ENCODE results near the gene NR2C2.

NR2C2 gene

GRCh38 chr3:14935592-14936345 is 11.6 kb upstream of the NR2C2 start:
- no peak overlapping the region for H2AFZ ChIP-seq (ENCODE audit: low read length)
- H2BK15ac ChIP-seq (ENCODE audit: low read length) = no peak overlapping the region
- no peak overlapping the region for H3K4me3 ChIP-seq (ENCODE audit: low read length in 2 of 2)
- H2BK5ac ChIP-seq (ENCODE audit: low read length) = no peak overlapping the region
- H3K9ac ChIP-seq (ENCODE audit: low read depth, low read length, poor library complexity) = no peak overlapping the region
- H3K14ac ChIP-seq (ENCODE audit: low read length) = no peak overlapping the region
- no peak overlapping the region for H4K91ac ChIP-seq (ENCODE audit: low read depth, low read length, poor library complexity)
- no peak for DNase-seq (ENCODE audit: low spot score)
- no peak overlapping the region for H2AK5ac ChIP-seq (ENCODE audit: low read depth, low read length)
- H3K4me2 ChIP-seq (ENCODE audit: insufficient read depth, low read length, poor library complexity, severe bottlenecking) = no peak overlapping the region
- no peak overlapping the region for H2BK120ac ChIP-seq (ENCODE audit: low read depth, low read length)
- H3K18ac ChIP-seq (ENCODE audit: low read length) = no peak overlapping the region
- H3K4ac ChIP-seq (ENCODE audit: low read length) = no peak overlapping the region
- no peak overlapping the region for H4K8ac ChIP-seq (ENCODE audit: low read depth, low read length)
- H3K79me1 ChIP-seq (ENCODE audit: low read depth, low read length) = no peaks in the 10 kb centered on the region
- no peak overlapping the region for H3K27ac ChIP-seq (replicated peaks; ENCODE audit: low read length)
- no peaks in the 10 kb centered on the region for H3K9me3 ChIP-seq (replicated peaks in 1 of 2; ENCODE audit: control insufficient read depth in 2 of 2, insufficient read depth in 1 of 2, low read depth in 1 of 2, low read length in 2 of 2)
- no CpG with 5 or more reads among the region's 6 CpGs for WGBS, 2 donors (ENCODE audit: extremely low coverage in 2 of 2, insufficient read length in 2 of 2, insufficient replicate concordance in 1 of 2)
- H3K36me3 ChIP-seq (replicated peaks in 1 of 2; ENCODE audit: control insufficient read depth in 2 of 2, insufficient read depth in 2 of 2, low read length in 2 of 2) = no peaks in the 10 kb centered on the region
- H2BK12ac ChIP-seq (ENCODE audit: low read length) = no peak overlapping the region
- H3K23ac ChIP-seq (ENCODE audit: low read depth, low read length, poor library complexity) = no peak overlapping the region
- no peaks in the 10 kb centered on the region for H3K4me1 ChIP-seq (ENCODE audit: control insufficient read depth in 2 of 2, insufficient read depth in 1 of 2, low read depth in 1 of 2, low read length in 2 of 2)
- no peaks in the 10 kb centered on the region for H3K27me3 ChIP-seq (ENCODE audit: control insufficient read depth in 3 of 3, insufficient read depth in 3 of 3, low read depth in 1 of 3, low read length in 3 of 3)

GRCh38 chr3:14938954-14939353 is 8.4 kb upstream of the NR2C2 start:
- H3K36me3 ChIP-seq (replicated peaks in 1 of 2; ENCODE audit: control insufficient read depth in 2 of 2, insufficient read depth in 2 of 2, low read length in 2 of 2) = peaks cover 4 to 19% of the 10 kb centered on the region in 2 donors
- no peak overlapping the region for H3K18ac ChIP-seq (ENCODE audit: low read length)
- H3K4ac ChIP-seq (ENCODE audit: low read length) = no peak overlapping the region
- DNase-seq (ENCODE audit: low spot score) = no peak
- no peak overlapping the region for H4K91ac ChIP-seq (ENCODE audit: low read depth, low read length, poor library complexity)
- H2BK5ac ChIP-seq (ENCODE audit: low read length) = no peak overlapping the region
- H3K14ac ChIP-seq (ENCODE audit: low read length) = no peak overlapping the region
- no peak overlapping the region for H3K9ac ChIP-seq (ENCODE audit: low read depth, low read length, poor library complexity)
- no peak overlapping the region for H3K4me2 ChIP-seq (ENCODE audit: insufficient read depth, low read length, poor library complexity, severe bottlenecking)
- no peaks in the 10 kb centered on the region for H3K79me1 ChIP-seq (ENCODE audit: low read depth, low read length)
- H3K27me3 ChIP-seq (ENCODE audit: control insufficient read depth in 3 of 3, insufficient read depth in 3 of 3, low read depth in 1 of 3, low read length in 3 of 3) = no peaks in the 10 kb centered on the region
- no peak overlapping the region for H2AK5ac ChIP-seq (ENCODE audit: low read depth, low read length)
- no peak overlapping the region for H2BK120ac ChIP-seq (ENCODE audit: low read depth, low read length)
- H2BK15ac ChIP-seq (ENCODE audit: low read length) = no peak overlapping the region
- H3K27ac ChIP-seq (replicated peaks; ENCODE audit: low read length) = no peak overlapping the region
- no peak overlapping the region for H4K8ac ChIP-seq (ENCODE audit: low read depth, low read length)
- H2BK12ac ChIP-seq (ENCODE audit: low read length) = no peak overlapping the region
- H2AFZ ChIP-seq (ENCODE audit: low read length) = no peak overlapping the region
- H3K23ac ChIP-seq (ENCODE audit: low read depth, low read length, poor library complexity) = no peak overlapping the region
- WGBS, 2 donors (ENCODE audit: extremely low coverage in 2 of 2, insufficient read length in 2 of 2, insufficient replicate concordance in 1 of 2) = no CpG with 5 or more reads among the region's 4 CpGs
- H3K4me3 ChIP-seq (ENCODE audit: low read length in 2 of 2) = peak overlapping the region in 1 of 2 donors; percentile 46
- H3K4me1 ChIP-seq (ENCODE audit: control insufficient read depth in 2 of 2, insufficient read depth in 1 of 2, low read depth in 1 of 2, low read length in 2 of 2) = no peaks in the 10 kb centered on the region
- no peaks in the 10 kb centered on the region for H3K9me3 ChIP-seq (replicated peaks in 1 of 2; ENCODE audit: control insufficient read depth in 2 of 2, insufficient read depth in 1 of 2, low read depth in 1 of 2, low read length in 2 of 2)

GRCh38 chr3:14941871-14942270 is 5.5 kb upstream of the NR2C2 start:
- Histone ChIP-seq H3K9me3 (replicated peaks in 1 of 2; ENCODE audit: control insufficient read depth in 2 of 2, insufficient read depth in 1 of 2, low read depth in 1 of 2, low read length in 2 of 2) (no peaks in the 10 kb centered on the region), H4K8ac (ENCODE audit: low read depth, low read length) (no peak overlapping the region), H3K14ac (ENCODE audit: low read length) (no peak overlapping the region), H2AK5ac (ENCODE audit: low read depth, low read length) (no peak overlapping the region), H3K4me3 (ENCODE audit: low read length in 2 of 2) (no peak overlapping the region), H2BK15ac (ENCODE audit: low read length) (no peak overlapping the region), H3K27me3 (ENCODE audit: control insufficient read depth in 3 of 3, insufficient read depth in 3 of 3, low read depth in 1 of 3, low read length in 3 of 3) (no peaks in the 10 kb centered on the region), H3K23ac (ENCODE audit: low read depth, low read length, poor library complexity) (no peak overlapping the region), H3K4me1 (ENCODE audit: control insufficient read depth in 2 of 2, insufficient read depth in 1 of 2, low read depth in 1 of 2, low read length in 2 of 2) (peaks cover 2% of the 10 kb centered on the region in 2 donors), H3K4me2 (ENCODE audit: insufficient read depth, low read length, poor library complexity, severe bottlenecking) (no peak overlapping the region), H3K4ac (ENCODE audit: low read length) (no peak overlapping the region), H3K18ac (ENCODE audit: low read length) (no peak overlapping the region), H2BK120ac (ENCODE audit: low read depth, low read length) (no peak overlapping the region), H3K27ac (replicated peaks; ENCODE audit: low read length) (no peak overlapping the region), H2BK5ac (ENCODE audit: low read length) (no peak overlapping the region), H3K36me3 (replicated peaks in 1 of 2; ENCODE audit: control insufficient read depth in 2 of 2, insufficient read depth in 2 of 2, low read length in 2 of 2) (peaks cover 10 to 42% of the 10 kb centered on the region in 2 donors), H4K91ac (ENCODE audit: low read depth, low read length, poor library complexity) (no peak overlapping the region), H2BK12ac (ENCODE audit: low read length) (no peak overlapping the region), H3K79me1 (ENCODE audit: low read depth, low read length) (no peaks in the 10 kb centered on the region), H2AFZ (ENCODE audit: low read length) (no peak overlapping the region), H3K9ac (ENCODE audit: low read depth, low read length, poor library complexity) (no peak overlapping the region)
- WGBS, 2 donors (ENCODE audit: extremely low coverage in 2 of 2, insufficient read length in 2 of 2, insufficient replicate concordance in 1 of 2) = no CpG with 5 or more reads among the region's 1 CpG
- no peak for DNase-seq (ENCODE audit: low spot score)

- no peak overlapping the region for H3K4ac ChIP-seq (ENCODE audit: low read length)
- H3K23ac ChIP-seq (ENCODE audit: low read depth, low read length, poor library complexity) = no peak overlapping the region
- no peak overlapping the region for H2BK12ac ChIP-seq (ENCODE audit: low read length)
- no peak for DNase-seq (ENCODE audit: low spot score)
- H2AFZ ChIP-seq (ENCODE audit: low read length) = no peak overlapping the region
- H3K4me1 ChIP-seq (ENCODE audit: control insufficient read depth in 2 of 2, insufficient read depth in 1 of 2, low read depth in 1 of 2, low read length in 2 of 2) = peaks cover 2% of the 10 kb centered on the region in 2 donors
- H4K91ac ChIP-seq (ENCODE audit: low read depth, low read length, poor library complexity) = no peak overlapping the region
- H3K36me3 ChIP-seq (replicated peaks in 1 of 2; ENCODE audit: control insufficient read depth in 2 of 2, insufficient read depth in 2 of 2, low read length in 2 of 2) = peaks cover 10 to 42% of the 10 kb centered on the region in 2 donors
- no peaks in the 10 kb centered on the region for H3K27me3 ChIP-seq (ENCODE audit: control insufficient read depth in 3 of 3, insufficient read depth in 3 of 3, low read depth in 1 of 3, low read length in 3 of 3)
- no peak overlapping the region for H3K14ac ChIP-seq (ENCODE audit: low read length)
- H3K9me3 ChIP-seq (replicated peaks in 1 of 2; ENCODE audit: control insufficient read depth in 2 of 2, insufficient read depth in 1 of 2, low read depth in 1 of 2, low read length in 2 of 2) = no peaks in the 10 kb centered on the region
- H3K9ac ChIP-seq (ENCODE audit: low read depth, low read length, poor library complexity) = no peak overlapping the region
- no peak overlapping the region for H3K4me3 ChIP-seq (ENCODE audit: low read length in 2 of 2)
- H4K8ac ChIP-seq (ENCODE audit: low read depth, low read length) = no peak overlapping the region
- no peak overlapping the region for H2BK120ac ChIP-seq (ENCODE audit: low read depth, low read length)
- no peak overlapping the region for H2AK5ac ChIP-seq (ENCODE audit: low read depth, low read length)
- no peak overlapping the region for H3K27ac ChIP-seq (replicated peaks; ENCODE audit: low read length)
- no peak overlapping the region for H2BK5ac ChIP-seq (ENCODE audit: low read length)
- no peak overlapping the region for H3K4me2 ChIP-seq (ENCODE audit: insufficient read depth, low read length, poor library complexity, severe bottlenecking)
- H2BK15ac ChIP-seq (ENCODE audit: low read length) = no peak overlapping the region
- H3K79me1 ChIP-seq (ENCODE audit: low read depth, low read length) = peaks cover 2% of the 10 kb centered on the region
- H3K18ac ChIP-seq (ENCODE audit: low read length) = no peak overlapping the region
Measured at GRCh38 chr3:14943042-14943441, 4.3 kb upstream of the NR2C2 start.
